Suprapubic skin (tissue), 4 donors: ENCODE results near the gene PIK3AP1. TPM values are rescaled to one million over a fixed set of nuclear protein-coding genes. Genes with fewer than 3 reads are reported as not detected.

Experiments
- DNase-seq, 2 donors: peaks; one replicate each; pipeline ENCODE4 v3.0.0-alpha.2; 2019; ENCODE audit warnings: low spot score in 2 of 2
- H3K27ac ChIP-seq: fragments of 200-600 bp; sonication (generic); one replicate; pipeline ENCODE4 v1.5.1; 2019
- H3K27me3 ChIP-seq: fragments of 200-600 bp; sonication (generic); one replicate; pipeline ENCODE4 v1.5.1; 2019
- H3K36me3 ChIP-seq: fragments of 200-600 bp; sonication (generic); one replicate; pipeline ENCODE4 v1.5.1; 2019
- H3K4me1 ChIP-seq: fragments of 200-600 bp; sonication (generic); one replicate; pipeline ENCODE4 v1.5.1; 2019
- H3K4me3 ChIP-seq: fragments of 200-600 bp; sonication (generic); one replicate; pipeline ENCODE4 v1.5.1; 2019; ENCODE audit warnings: mild to moderate bottlenecking
- H3K9me3 ChIP-seq: fragments of 200-600 bp; sonication (generic); one replicate; pipeline ENCODE4 v1.5.1; 2019
- EP300 ChIP-seq: sonication (generic); formaldehyde crosslinking; IDR thresholded peaks from one replicate; pipeline ENCODE4 v1.6.1; 2017; ENCODE audit warnings: antibody characterized with exemption
- POLR2A ChIP-seq, 2 donors: fragments of 450-650 bp; IDR thresholded peaks; one replicate each; pipeline ENCODE4 v1.6.1; 2017; ENCODE audit warnings: antibody characterized with exemption in 2 of 2, mild to moderate bottlenecking in 2 of 2, moderate library complexity in 2 of 2
- POLR2AphosphoS5 ChIP-seq, 3 donors: sonication (generic); formaldehyde crosslinking; IDR thresholded peaks; one replicate each; pipeline ENCODE4 v1.6.1; 2017; ENCODE audit warnings: antibody characterized with exemption in 3 of 3
- WGBS: methylation state at CpG from one replicate; pipeline ENCODE4 v1.1.5; 2018; 5-methylcytosine and 5-hydroxymethylcytosine counted together
- total RNA-seq, 4 donors: library from RNA; depleted of rRNA; stranded (reverse); fragments of >200 nt; gene quantifications; one replicate each; pipeline ENCODE4 v1.1.0, GENCODE V29; 2016
- TF ChIP-seq, protein P1 (sequence below), 2 donors: fragments of 200-600 bp in 1 of 2; fragments of 450-650 bp in 1 of 2; sonication (generic) in 1 of 2; IDR thresholded peaks; one replicate each; pipeline ENCODE4 v1.5.1; 2016 to 2019; ENCODE audit warnings: antibody characterized with exemption in 2 of 2, mild to moderate bottlenecking in 1 of 2, moderate library complexity in 1 of 2

PIK3AP1 gene
- total RNA-seq, 4 donors from 2014 or later, result 2.2 to 5.6 (median 4.0) TPM

DNA sequence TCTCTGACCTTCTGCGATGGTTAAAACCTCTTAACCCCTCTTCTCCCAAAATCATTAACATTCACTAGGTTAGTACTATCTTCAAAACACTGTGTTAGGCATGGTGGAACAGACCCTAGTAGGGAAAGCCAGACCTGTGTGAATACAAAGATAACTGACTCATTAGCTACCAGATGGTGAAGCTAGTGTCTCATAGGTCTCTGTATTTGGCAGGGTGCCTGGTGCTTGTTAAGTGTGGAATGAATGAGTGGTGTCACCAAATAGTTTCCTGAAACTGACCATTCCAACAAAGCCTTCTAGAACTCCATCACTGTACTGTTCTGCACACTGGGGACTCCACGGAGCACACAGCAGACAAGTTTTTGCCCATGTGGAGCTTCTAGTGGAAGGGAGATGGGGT lies 105.8 kb downstream of the PIK3AP1 start:
- Histone ChIP-seq H3K36me3 (no peaks in the 10 kb centered on the region), H3K9me3 (no peaks in the 10 kb centered on the region), H3K27me3 (no peaks in the 10 kb centered on the region), H3K27ac (no peak overlapping the region), H3K4me1 (peaks cover 16% of the 10 kb centered on the region), H3K4me3 (no peak overlapping the region)
- DNase-seq, result no peak
- TF ChIP-seq POLR2AphosphoS5 (IDR thresholded peaks at IDR 0.05) (no peak), POLR2A (IDR thresholded peaks at IDR 0.05) (no peak), EP300 (no peak)
- TF ChIP-seq, protein P1, sequence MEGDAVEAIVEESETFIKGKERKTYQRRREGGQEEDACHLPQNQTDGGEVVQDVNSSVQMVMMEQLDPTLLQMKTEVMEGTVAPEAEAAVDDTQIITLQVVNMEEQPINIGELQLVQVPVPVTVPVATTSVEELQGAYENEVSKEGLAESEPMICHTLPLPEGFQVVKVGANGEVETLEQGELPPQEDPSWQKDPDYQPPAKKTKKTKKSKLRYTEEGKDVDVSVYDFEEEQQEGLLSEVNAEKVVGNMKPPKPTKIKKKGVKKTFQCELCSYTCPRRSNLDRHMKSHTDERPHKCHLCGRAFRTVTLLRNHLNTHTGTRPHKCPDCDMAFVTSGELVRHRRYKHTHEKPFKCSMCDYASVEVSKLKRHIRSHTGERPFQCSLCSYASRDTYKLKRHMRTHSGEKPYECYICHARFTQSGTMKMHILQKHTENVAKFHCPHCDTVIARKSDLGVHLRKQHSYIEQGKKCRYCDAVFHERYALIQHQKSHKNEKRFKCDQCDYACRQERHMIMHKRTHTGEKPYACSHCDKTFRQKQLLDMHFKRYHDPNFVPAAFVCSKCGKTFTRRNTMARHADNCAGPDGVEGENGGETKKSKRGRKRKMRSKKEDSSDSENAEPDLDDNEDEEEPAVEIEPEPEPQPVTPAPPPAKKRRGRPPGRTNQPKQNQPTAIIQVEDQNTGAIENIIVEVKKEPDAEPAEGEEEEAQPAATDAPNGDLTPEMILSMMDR (IDR thresholded peaks at IDR 0.05), result no peak
- WGBS, result 78% methylated on average over 2 of the region's 2 CpGs

DNA sequence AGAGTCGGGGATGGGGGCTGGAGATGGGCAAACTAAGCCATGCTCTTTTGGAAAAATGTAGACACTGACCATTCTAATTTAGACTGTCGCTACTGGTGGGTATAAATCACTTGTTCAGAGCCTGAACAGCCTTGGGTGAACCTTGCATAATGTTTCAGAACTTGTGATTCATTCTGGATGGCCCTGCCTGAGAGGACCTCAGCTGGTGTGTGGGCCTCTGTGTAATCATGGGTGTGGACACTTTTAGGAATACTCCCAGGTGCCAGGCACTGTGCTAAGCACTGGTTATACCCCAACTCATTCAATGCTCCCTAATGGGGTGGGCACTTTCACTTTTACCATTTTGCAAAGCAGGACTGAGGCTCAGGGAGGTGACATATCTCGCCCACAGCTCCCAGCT lies 106.7 kb downstream of the PIK3AP1 start:
- Histone ChIP-seq H3K4me3 (no peak overlapping the region), H3K9me3 (no peaks in the 10 kb centered on the region), H3K4me1 (peaks cover 6% of the 10 kb centered on the region), H3K27ac (no peak overlapping the region), H3K36me3 (no peaks in the 10 kb centered on the region), H3K27me3 (peaks cover under 1% of the 10 kb centered on the region)
- WGBS, result 86% methylated on average over 3 of the region's 3 CpGs
- TF ChIP-seq, protein P1 (IDR thresholded peaks at IDR 0.05), result no peak
- TF ChIP-seq POLR2A (IDR thresholded peaks at IDR 0.05) (no peak), POLR2AphosphoS5 (IDR thresholded peaks at IDR 0.05) (no peak), EP300 (no peak)
- DNase-seq, result no peak

DNA sequence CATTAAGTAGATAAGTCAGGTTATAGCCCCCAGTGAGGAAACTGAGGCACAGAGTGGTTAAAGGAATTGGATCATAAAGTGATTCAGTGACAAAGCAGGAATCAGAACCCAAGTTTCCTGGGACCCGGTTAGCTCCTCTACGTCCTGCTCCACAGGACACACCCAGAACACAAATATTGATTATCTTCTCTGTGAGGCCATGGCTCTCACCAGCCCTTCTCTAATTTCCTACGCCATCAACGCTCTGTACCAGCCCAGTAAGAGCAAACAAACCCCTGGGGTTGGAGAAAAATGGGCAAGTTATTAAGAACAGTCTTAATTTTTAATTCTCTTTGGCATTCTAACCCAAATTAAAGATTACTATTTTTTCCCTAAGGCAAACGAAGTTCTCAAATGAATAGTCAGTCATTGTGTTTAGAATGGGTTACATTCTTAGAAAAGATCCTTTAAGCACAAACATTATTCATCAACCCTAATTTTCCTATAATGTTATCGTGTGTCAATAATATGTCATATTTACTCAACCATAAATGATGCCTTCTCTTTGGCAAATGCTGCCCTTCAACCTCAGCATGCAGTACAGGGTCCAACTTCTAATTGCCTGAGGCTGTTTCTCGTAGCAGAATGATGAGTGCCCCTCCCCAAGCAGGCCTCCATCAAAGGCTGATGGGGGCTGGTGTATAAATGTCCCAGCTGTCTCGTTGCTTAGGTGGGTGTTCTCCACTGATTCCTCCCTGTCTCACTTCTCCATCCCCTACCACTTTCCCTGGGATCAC lies 108.1 kb downstream of the PIK3AP1 start:
- no peaks in the 10 kb centered on the region for H3K9me3 ChIP-seq
- peaks cover 3% of the 10 kb centered on the region for H3K27me3 ChIP-seq
- no peaks in the 10 kb centered on the region for H3K36me3 ChIP-seq
- TF ChIP-seq POLR2A (IDR thresholded peaks at IDR 0.05) (no peak), POLR2AphosphoS5 (IDR thresholded peaks at IDR 0.05) (no peak)
- no peak overlapping the region for H3K27ac ChIP-seq
- H3K4me3 ChIP-seq, result no peak overlapping the region
- no peaks in the 10 kb centered on the region for H3K4me1 ChIP-seq
- no peak for DNase-seq
- 66% methylated on average over 8 of the region's 8 CpGs for WGBS

DNA sequence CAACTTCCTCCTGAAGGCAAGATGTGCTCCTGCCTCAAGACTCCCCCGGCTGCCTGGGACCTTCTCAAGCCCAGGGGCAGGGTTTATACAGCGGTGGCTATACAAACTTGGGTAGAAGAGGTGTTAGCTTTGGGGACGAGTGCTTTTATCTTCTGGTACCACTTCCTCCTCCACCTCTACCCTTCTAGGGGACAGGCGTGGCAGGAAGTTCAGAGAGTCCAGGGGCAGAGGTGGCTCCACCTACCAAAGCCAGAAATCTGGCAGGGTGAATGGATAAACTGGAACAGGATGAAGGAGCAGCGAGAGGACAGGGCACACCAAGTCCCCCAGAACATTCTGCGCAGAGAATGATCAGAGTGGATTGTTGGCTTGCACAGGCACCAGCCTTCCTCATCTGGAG lies 109.5 kb downstream of the PIK3AP1 start:
- H3K27me3 ChIP-seq, result peaks cover 3% of the 10 kb centered on the region
- DNase-seq, result no peak
- H3K4me1 ChIP-seq, result no peaks in the 10 kb centered on the region
- no peaks in the 10 kb centered on the region for H3K9me3 ChIP-seq
- H3K4me3 ChIP-seq, result no peak overlapping the region
- WGBS, result 70% methylated on average over 6 of the region's 6 CpGs
- no peak overlapping the region for H3K27ac ChIP-seq
- no peaks in the 10 kb centered on the region for H3K36me3 ChIP-seq
- TF ChIP-seq, protein P1 (IDR thresholded peaks at IDR 0.05), result no peak
- TF ChIP-seq POLR2A (IDR thresholded peaks at IDR 0.05) (no peak), POLR2AphosphoS5 (IDR thresholded peaks at IDR 0.05) (no peak), EP300 (no peak)

DNA sequence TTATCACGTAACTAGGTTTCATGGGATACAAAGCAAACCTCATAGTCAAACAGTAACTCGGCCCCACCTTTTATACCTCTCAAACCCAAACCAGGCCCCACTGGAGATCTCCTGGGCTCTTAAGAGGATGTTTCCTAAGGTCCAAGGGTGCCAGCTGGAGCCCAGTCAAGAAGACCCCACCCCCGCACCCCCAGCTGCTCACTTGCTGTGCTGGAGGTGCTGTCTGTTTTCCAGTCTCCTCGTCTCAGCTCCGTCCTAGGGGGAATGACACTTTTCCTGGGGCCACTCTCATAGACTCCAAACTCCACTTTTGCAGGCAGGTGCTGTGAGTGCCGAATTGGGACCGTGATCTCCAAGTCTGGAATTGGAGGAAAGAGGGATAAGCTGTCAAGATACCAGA lies 110.8 kb downstream of the PIK3AP1 start:
- 83% methylated on average over 7 of the region's 7 CpGs for WGBS
- H3K4me1 ChIP-seq, result no peaks in the 10 kb centered on the region
- no peak overlapping the region for H3K4me3 ChIP-seq
- TF ChIP-seq, protein P1 (IDR thresholded peaks at IDR 0.05), result no peak
- TF ChIP-seq POLR2A (IDR thresholded peaks at IDR 0.05) (no peak), EP300 (no peak), POLR2AphosphoS5 (IDR thresholded peaks at IDR 0.05) (no peak)
- H3K27me3 ChIP-seq, result peaks cover 3% of the 10 kb centered on the region
- no peaks in the 10 kb centered on the region for H3K36me3 ChIP-seq
- no peaks in the 10 kb centered on the region for H3K9me3 ChIP-seq
- no peak overlapping the region for H3K27ac ChIP-seq
- DNase-seq, result no peak
